MM.1S (cell line): ENCODE data around the gene GPD1L.

Experiments used
- EZH2 ChIP-seq: fragments of 300-600 bp; sonication (generic); optimal IDR thresholded peaks from 2 replicates; pipeline ENCODE3; 2017; ENCODE audit warnings: low read depth, mild to moderate bottlenecking, antibody characterized with exemption, low read length, mixed read lengths
- EZH2phosphoT487 ChIP-seq: fragments of 300-600 bp; sonication (generic); IDR thresholded peaks from 2 replicates; pipeline ENCODE4 v1.6.1; 2018; ENCODE audit warnings: antibody characterized with exemption, low read length
- TF ChIP-seq, protein P1 (sequence below): fragments of 300-600 bp; sonication (generic); IDR thresholded peaks from 2 replicates; pipeline ENCODE4 v1.5.1; 2016; ENCODE audit warnings: antibody characterized with exemption, low read length, mixed read lengths

DNA sequence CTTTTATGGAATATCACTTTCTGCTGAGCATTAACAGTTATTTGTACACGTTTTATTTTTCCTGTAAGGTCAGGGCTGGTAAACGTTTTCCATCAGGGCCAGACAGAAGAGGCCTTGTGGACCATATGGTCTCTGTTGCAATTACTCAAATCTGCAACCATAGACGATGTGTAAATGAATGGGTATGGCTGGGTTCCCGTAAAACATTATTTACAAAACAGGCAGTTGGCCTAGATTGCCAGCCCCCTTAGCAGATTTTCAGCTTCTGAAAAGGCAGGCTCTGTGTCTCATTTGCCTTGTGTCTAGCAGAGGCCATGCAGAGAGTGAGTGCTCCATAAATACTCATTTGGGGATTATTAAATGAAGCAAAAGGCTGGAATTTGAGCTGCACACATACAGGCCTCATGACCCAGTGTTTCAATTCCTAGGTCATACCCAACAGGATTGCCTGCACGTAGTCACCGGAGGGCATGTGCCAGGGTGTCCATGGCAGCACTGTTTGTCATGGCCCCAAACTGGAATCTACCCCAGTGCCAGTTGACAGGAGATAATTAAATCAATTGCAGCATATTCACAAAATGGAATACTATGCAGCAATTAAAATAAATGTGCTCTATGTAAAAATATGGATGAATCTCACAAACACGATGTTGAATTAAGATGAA, 51.3 kb downstream of the GPD1L start:
- TF ChIP-seq, protein P1, sequence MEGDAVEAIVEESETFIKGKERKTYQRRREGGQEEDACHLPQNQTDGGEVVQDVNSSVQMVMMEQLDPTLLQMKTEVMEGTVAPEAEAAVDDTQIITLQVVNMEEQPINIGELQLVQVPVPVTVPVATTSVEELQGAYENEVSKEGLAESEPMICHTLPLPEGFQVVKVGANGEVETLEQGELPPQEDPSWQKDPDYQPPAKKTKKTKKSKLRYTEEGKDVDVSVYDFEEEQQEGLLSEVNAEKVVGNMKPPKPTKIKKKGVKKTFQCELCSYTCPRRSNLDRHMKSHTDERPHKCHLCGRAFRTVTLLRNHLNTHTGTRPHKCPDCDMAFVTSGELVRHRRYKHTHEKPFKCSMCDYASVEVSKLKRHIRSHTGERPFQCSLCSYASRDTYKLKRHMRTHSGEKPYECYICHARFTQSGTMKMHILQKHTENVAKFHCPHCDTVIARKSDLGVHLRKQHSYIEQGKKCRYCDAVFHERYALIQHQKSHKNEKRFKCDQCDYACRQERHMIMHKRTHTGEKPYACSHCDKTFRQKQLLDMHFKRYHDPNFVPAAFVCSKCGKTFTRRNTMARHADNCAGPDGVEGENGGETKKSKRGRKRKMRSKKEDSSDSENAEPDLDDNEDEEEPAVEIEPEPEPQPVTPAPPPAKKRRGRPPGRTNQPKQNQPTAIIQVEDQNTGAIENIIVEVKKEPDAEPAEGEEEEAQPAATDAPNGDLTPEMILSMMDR: no peak
- TF ChIP-seq EZH2 (no peak), EZH2phosphoT487 (no peak)
